Endothelial cell of umbilical vein (primary cell): ENCODE measurements around the gene RTP1. TPM values are rescaled to one million over a fixed set of nuclear protein-coding genes. Genes with fewer than 3 reads are reported as not detected.

Experiments used
- BruUV-seq: library from RNA; stranded (reverse); fragments of 400-500 nt; replicated peaks from 2 replicates; lab custom pipeline; 2021; lab: Mats Ljungman, UMichigan
- CTCF ChIA-PET: fragments of 300-600, 350-600 bp; sonication (Branson Sonifier 250); formaldehyde crosslinking; loops from one replicate; lab custom pipeline; 2021; ENCODE audit warnings: antibody characterized with exemption, inconsistent platforms; lab: Charles Lee
- POLR2A ChIA-PET: fragments of 300-600, 350-600 bp; sonication (Branson Sonifier 250); formaldehyde crosslinking; loops from one replicate; lab custom pipeline; 2021; ENCODE audit warnings: antibody characterized with exemption, inconsistent platforms; lab: Charles Lee
- DNase-seq: peaks from one replicate; pipeline ENCODE4 v3.0.0-alpha.2; 2011; ENCODE audit warnings: low read depth, low spot score
- FAIRE-seq: peaks from 2 replicates; lab custom pipeline; 2011; peaks lifted over from hg19 to GRCh38; lab: Jason Lieb, UNC
- H2AFZ ChIP-seq: 2 replicates; pipeline ENCODE4 v1.6.0; 2012; ENCODE audit warnings: low read depth, low read length, control low read depth, inconsistent platforms
- H3K27ac ChIP-seq: 2 replicates; pipeline ENCODE4 v1.5.1; 2011; ENCODE audit warnings: low read depth, mild to moderate bottlenecking, control low read depth, low read length, moderate library complexity; ENCODE audit not compliant: insufficient read depth
- H3K27me3 ChIP-seq, 2 experiments: 2 replicates each; pipeline versions ENCODE4 v1.6.0 to v1.6.1; 2011; ENCODE audit warnings: low read length in 2 of 2, mixed read lengths in 1 of 2; ENCODE audit not compliant: control insufficient read depth in 2 of 2, insufficient read depth in 2 of 2
- H3K36me3 ChIP-seq, 2 experiments: 2 replicates in 1 of 2; 3 replicates in 1 of 2; pipeline ENCODE4 v1.5.1; 2011; ENCODE audit warnings: low read length in 2 of 2, mild to moderate bottlenecking in 1 of 2, moderate library complexity in 1 of 2; ENCODE audit not compliant: control insufficient read depth in 2 of 2, insufficient read depth in 2 of 2; ENCODE audit errors: extremely low read depth in 1 of 2
- H3K4me1 ChIP-seq: 3 replicates; pipeline ENCODE4 v1.5.1; 2011; ENCODE audit warnings: mild to moderate bottlenecking, low read length; ENCODE audit not compliant: control insufficient read depth, insufficient read depth; ENCODE audit errors: extremely low read depth
- H3K4me2 ChIP-seq: 2 replicates; pipeline ENCODE4 v1.6.1; 2011; ENCODE audit warnings: low read length, control low read depth, mixed read lengths; ENCODE audit not compliant: insufficient read depth
- H3K4me3 ChIP-seq, 3 experiments: fragments of 200-600 bp in 1 of 3; sonication (generic), shearing (Covaris generic) in 1 of 3; replicated peaks in 1 of 3; 2 replicates each; pipeline ENCODE4 v1.5.1; 2011 to 2016; ENCODE audit warnings: control low read depth in 3 of 3, low read length in 3 of 3, mild to moderate bottlenecking in 2 of 3, inconsistent platforms in 1 of 3, low read depth in 1 of 3, moderate library complexity in 1 of 3; ENCODE audit not compliant: insufficient read depth in 1 of 3
- H3K79me2 ChIP-seq: 2 replicates; pipeline ENCODE4 v1.6.0; 2012; ENCODE audit warnings: low read length, inconsistent platforms; ENCODE audit not compliant: control insufficient read depth, insufficient read depth
- H3K9ac ChIP-seq: replicated peaks from 2 replicates; pipeline ENCODE3; 2011; ENCODE audit warnings: low read length, control low read depth; ENCODE audit not compliant: insufficient read depth; ENCODE audit errors: extremely low read depth
- H3K9me1 ChIP-seq: replicated peaks from 3 replicates; pipeline ENCODE4 v1.6.0; 2011; ENCODE audit warnings: mild to moderate bottlenecking, low read length; ENCODE audit not compliant: control insufficient read depth, insufficient read depth; ENCODE audit errors: extremely low read depth
- H3K9me3 ChIP-seq: replicated peaks from 2 replicates; pipeline ENCODE4 v1.5.1; 2012; ENCODE audit warnings: low read length, inconsistent platforms; ENCODE audit not compliant: control insufficient read depth, insufficient read depth
- H4K20me1 ChIP-seq: replicated peaks from 2 replicates; pipeline ENCODE3; 2011; ENCODE audit warnings: mild to moderate bottlenecking, low read length; ENCODE audit not compliant: control insufficient read depth, insufficient read depth; ENCODE audit errors: extremely low read depth
- EZH2 ChIP-seq: IDR thresholded peaks from 2 replicates; pipeline ENCODE4 v1.6.1; 2012; ENCODE audit warnings: borderline replicate concordance, low read depth, mild to moderate bottlenecking, moderate library complexity, low read length, inconsistent platforms; ENCODE audit not compliant: severe bottlenecking
- FOS ChIP-seq: IDR thresholded peaks from 2 replicates; pipeline ENCODE4 v1.6.1; 2011; ENCODE audit warnings: mild to moderate bottlenecking, low read length, moderate library complexity, borderline replicate concordance; ENCODE audit not compliant: insufficient read depth
- GATA2 ChIP-seq: IDR thresholded peaks from 2 replicates; pipeline ENCODE4 v1.7.0; 2011; ENCODE audit warnings: low read depth, mild to moderate bottlenecking, moderate library complexity, mixed read lengths, low read length; ENCODE audit not compliant: insufficient read length, insufficient read depth
- JUN ChIP-seq: IDR thresholded peaks from 2 replicates; pipeline ENCODE4 v1.6.1; 2011; ENCODE audit warnings: borderline replicate concordance, low read depth; ENCODE audit not compliant: insufficient read length, insufficient read depth
- MYC ChIP-seq: IDR thresholded peaks from one replicate; pipeline ENCODE4 v1.6.1; 2011; ENCODE audit warnings: mild to moderate bottlenecking, low read depth, low read length
- POLR2A ChIP-seq: IDR thresholded peaks from 2 replicates; pipeline ENCODE4 v1.6.1; 2012; ENCODE audit warnings: low read depth, mild to moderate bottlenecking, control low read depth, low read length
- POLR2AphosphoS5 ChIP-seq: IDR thresholded peaks from 2 replicates; pipeline ENCODE4 v1.6.1; 2012; ENCODE audit warnings: low read depth, mild to moderate bottlenecking, control low read depth, low read length, moderate library complexity; ENCODE audit not compliant: insufficient read depth
- dilution Hi-C: fragments of 300-500 bp; cut with MboI; formaldehyde crosslinking; loops from one replicate; pipeline ENCODE4 v1.15.0; 2019; ENCODE audit warnings: low sequenced_read_pairs; ENCODE audit not compliant: extremely low pct_ligation_motif_present
- intact Hi-C: fragments of 100-400 bp; cut with micrococcal nuclease; formaldehyde crosslinking; loops from one replicate; pipeline ENCODE4 v1.10.0; 2022
- polyA plus RNA-seq, 4 experiments: library from polyadenylated mRNA; depleted of rRNA in 3 of 4; stranded (reverse) in 3 of 4; unstranded in 1 of 4; fragments of >200 nt; gene quantifications; 2 replicates each; pipeline versions ENCODE4 v1.2.1 to v1.2.3, GENCODE V29; 2011 to 2012; ENCODE audit warnings: missing spikeins in 1 of 4
- total RNA-seq: library from RNA; stranded (reverse); gene quantifications from 2 replicates; pipeline ENCODE4 v1.2.3, GENCODE V29; 2021
- TF ChIP-seq, protein P1 (sequence below): IDR thresholded peaks from 2 replicates; pipeline ENCODE4 v1.6.1; 2011; ENCODE audit not compliant: insufficient read depth, insufficient read length
- TF ChIP-seq, protein P2 (sequence below), 2 donors: IDR thresholded peaks; 1 replicate in 1 of 2; 2 replicates in 1 of 2; pipeline ENCODE4 v1.5.1; 2011; ENCODE audit warnings: low read length in 2 of 2, mild to moderate bottlenecking in 2 of 2, moderate library complexity in 2 of 2, control low read depth in 1 of 2, inconsistent platforms in 1 of 2, low read depth in 1 of 2; ENCODE audit not compliant: insufficient read depth in 1 of 2; ENCODE audit errors: extremely low read depth in 1 of 2

The RTP1 gene
- total and polyA plus RNA-seq, 2 donors (not counting 3 experiments of a cell fraction or from before 2014, with no cell fraction given), result not detected

DNA sequence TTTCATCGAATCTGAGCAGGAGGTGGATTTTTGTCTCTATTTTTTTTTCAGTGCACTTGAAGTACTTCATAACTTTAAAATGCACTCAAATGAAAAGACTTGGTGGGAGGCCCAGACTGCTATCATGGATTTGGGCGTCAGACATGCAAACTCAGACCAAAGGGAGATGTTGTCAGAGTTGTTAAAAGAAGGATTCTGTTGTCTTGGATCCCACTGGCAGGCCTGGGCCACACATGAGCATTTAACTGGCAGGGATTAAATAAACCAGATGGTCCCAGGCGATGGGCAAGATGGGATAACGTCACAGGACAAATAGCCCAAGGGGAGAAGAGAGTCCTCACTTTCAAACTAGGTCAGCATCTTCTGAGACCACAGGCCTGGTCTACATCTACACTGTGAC is 15.4 kb downstream of the RTP1 start:
- no peaks in the 10 kb centered on the region for H4K20me1 ChIP-seq
- no peaks in the 10 kb centered on the region for H3K9me1 ChIP-seq
- intact Hi-C loops, result loop anchor here (5.0 kb wide), 1 partner anchor 1200 kb away; no protein-coding TSS in a partner anchor
- CTCF ChIA-PET, result interaction anchor here (0.5 to 0.9 kb wide), 2 partner anchors 11 to 467 kb away, joined by 3 read pairs; no protein-coding TSS in a partner anchor
- no peak for FAIRE-seq
- no TSS peak for BruUV-seq
- no peaks in the 10 kb centered on the region for H3K4me1 ChIP-seq
- H3K9me3 ChIP-seq, result no peaks in the 10 kb centered on the region
- no peak overlapping the region for H3K9ac ChIP-seq
- POLR2A ChIA-PET, result no interaction called here
- H3K27me3 ChIP-seq, result peaks cover 2 to 3% of the 10 kb centered on the region in 2 experiments
- H3K27ac ChIP-seq, result no peak overlapping the region
- dilution Hi-C loops, result no loop called here
- H2AFZ ChIP-seq, result no peak overlapping the region
- no peak overlapping the region for H3K4me3 ChIP-seq
- H3K36me3 ChIP-seq, result no peaks in the 10 kb centered on the region
- TF ChIP-seq GATA2, result no peak
- no peak overlapping the region for H3K4me2 ChIP-seq
- H3K79me2 ChIP-seq, result no peaks in the 10 kb centered on the region
- DNase-seq, result no peak

DNA sequence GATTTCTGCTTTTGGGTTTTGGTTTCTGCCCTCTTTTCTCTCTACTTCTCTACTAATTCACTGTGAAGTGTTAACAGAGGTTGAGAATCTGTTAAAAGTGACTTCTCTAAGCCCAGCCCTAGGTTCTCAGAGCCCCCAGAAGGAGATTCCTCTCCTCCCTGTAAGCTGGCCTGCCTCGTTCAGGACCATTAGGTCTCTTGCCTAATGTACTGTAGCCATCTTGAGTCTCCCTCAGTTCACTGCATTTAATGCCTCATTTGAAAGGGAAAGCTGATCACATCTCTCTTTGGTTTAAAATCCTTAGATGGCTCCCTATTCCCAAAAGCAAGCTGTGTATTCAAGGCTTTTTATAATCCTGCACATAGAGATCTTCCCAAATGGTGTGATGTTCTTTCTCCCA is 16.3 kb downstream of the RTP1 start:
- TF ChIP-seq GATA2 (no peak), FOS (no peak), EZH2 (no peak), JUN (no peak), POLR2AphosphoS5 (no peak), MYC (no peak), POLR2A (no peak)
- TF ChIP-seq, protein P1, sequence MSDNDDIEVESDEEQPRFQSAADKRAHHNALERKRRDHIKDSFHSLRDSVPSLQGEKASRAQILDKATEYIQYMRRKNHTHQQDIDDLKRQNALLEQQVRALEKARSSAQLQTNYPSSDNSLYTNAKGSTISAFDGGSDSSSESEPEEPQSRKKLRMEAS, result no peak
- TF ChIP-seq, protein P2, sequence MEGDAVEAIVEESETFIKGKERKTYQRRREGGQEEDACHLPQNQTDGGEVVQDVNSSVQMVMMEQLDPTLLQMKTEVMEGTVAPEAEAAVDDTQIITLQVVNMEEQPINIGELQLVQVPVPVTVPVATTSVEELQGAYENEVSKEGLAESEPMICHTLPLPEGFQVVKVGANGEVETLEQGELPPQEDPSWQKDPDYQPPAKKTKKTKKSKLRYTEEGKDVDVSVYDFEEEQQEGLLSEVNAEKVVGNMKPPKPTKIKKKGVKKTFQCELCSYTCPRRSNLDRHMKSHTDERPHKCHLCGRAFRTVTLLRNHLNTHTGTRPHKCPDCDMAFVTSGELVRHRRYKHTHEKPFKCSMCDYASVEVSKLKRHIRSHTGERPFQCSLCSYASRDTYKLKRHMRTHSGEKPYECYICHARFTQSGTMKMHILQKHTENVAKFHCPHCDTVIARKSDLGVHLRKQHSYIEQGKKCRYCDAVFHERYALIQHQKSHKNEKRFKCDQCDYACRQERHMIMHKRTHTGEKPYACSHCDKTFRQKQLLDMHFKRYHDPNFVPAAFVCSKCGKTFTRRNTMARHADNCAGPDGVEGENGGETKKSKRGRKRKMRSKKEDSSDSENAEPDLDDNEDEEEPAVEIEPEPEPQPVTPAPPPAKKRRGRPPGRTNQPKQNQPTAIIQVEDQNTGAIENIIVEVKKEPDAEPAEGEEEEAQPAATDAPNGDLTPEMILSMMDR (IDR thresholded peaks at IDR 0.05; ENCODE audit: extremely low read depth in 1 of 2, insufficient read depth in 1 of 2, low read depth in 1 of 2, low read length in 2 of 2), result no peak
- BruUV-seq, result no TSS peak
- Histone ChIP-seq H3K4me2 (no peak overlapping the region), H2AFZ (no peak overlapping the region), H3K27ac (no peak overlapping the region), H4K20me1 (no peaks in the 10 kb centered on the region), H3K9me3 (no peaks in the 10 kb centered on the region), H3K4me1 (no peaks in the 10 kb centered on the region), H3K36me3 (no peaks in the 10 kb centered on the region), H3K79me2 (no peaks in the 10 kb centered on the region), H3K9ac (no peak overlapping the region), H3K4me3 (no peak overlapping the region), H3K9me1 (no peaks in the 10 kb centered on the region), H3K27me3 (peaks cover 3 to 6% of the 10 kb centered on the region in 2 experiments)
- intact Hi-C loops (loop anchor here (5.0 kb wide), 1 partner anchor 1201 kb away; no protein-coding TSS in a partner anchor), dilution Hi-C loops (no loop called here)
- DNase-seq, result no peak
- no peak for FAIRE-seq
- POLR2A ChIA-PET, result no interaction called here
- CTCF ChIA-PET, result interaction anchor here (0.9 kb wide), 1 partner anchor 466 kb away, joined by 3 read pairs; no protein-coding TSS in a partner anchor
